Hepatocyte (in vitro differentiated cells): Measurements from ENCODE around the gene GTF2F2. TPM values are rescaled to one million over a fixed set of nuclear protein-coding genes. Genes with fewer than 3 reads are reported as not detected.

Experiments used
- DNase-seq: peaks from one replicate; pipeline ENCODE4 v3.0.0-alpha.2; 2016; ENCODE audit warnings: low spot score
- H2AFZ ChIP-seq: fragments of 200-600 bp; sonication (generic); 2 replicates; pipeline ENCODE4 v1.6.0; 2016; ENCODE audit warnings: antibody characterized with exemption, mild to moderate bottlenecking
- H3K27ac ChIP-seq: fragments of 200-600 bp; sonication (generic); 2 replicates; pipeline ENCODE4 v1.5.1; 2016; ENCODE audit warnings: mild to moderate bottlenecking
- H3K27me3 ChIP-seq: fragments of 200-600 bp; sonication (generic); 2 replicates; pipeline ENCODE4 v1.6.1; 2016
- H3K36me3 ChIP-seq: fragments of 200-600 bp; sonication (generic); replicated peaks from 2 replicates; pipeline ENCODE4 v1.5.1; 2016; ENCODE audit warnings: low read depth; ENCODE audit not compliant: insufficient read depth
- H3K4me1 ChIP-seq: fragments of 200-600 bp; sonication (generic); 2 replicates; pipeline ENCODE4 v1.5.1; 2016; ENCODE audit warnings: mild to moderate bottlenecking, moderate library complexity; ENCODE audit not compliant: insufficient read depth
- H3K4me2 ChIP-seq: fragments of 200-600 bp; sonication (generic); 2 replicates; pipeline ENCODE4 v1.6.0; 2016
- H3K4me3 ChIP-seq: fragments of 200-600 bp; sonication (generic); 2 replicates; pipeline ENCODE4 v1.5.1; 2016; ENCODE audit warnings: mild to moderate bottlenecking
- H3K79me2 ChIP-seq: fragments of 200-600 bp; sonication (generic); 2 replicates; pipeline ENCODE4 v1.6.0; 2017; ENCODE audit warnings: mild to moderate bottlenecking
- H3K9me2 ChIP-seq: fragments of 200-600 bp; sonication (generic); replicated peaks from 2 replicates; pipeline ENCODE4 v1.6.0; 2017; ENCODE audit warnings: mild to moderate bottlenecking; ENCODE audit not compliant: insufficient read depth
- H3K9me3 ChIP-seq: fragments of 200-600 bp; sonication (generic); 2 replicates; pipeline ENCODE4 v1.5.1; 2016; ENCODE audit warnings: low read depth, mild to moderate bottlenecking
- H4K20me1 ChIP-seq: fragments of 200-600 bp; sonication (generic); 2 replicates; pipeline ENCODE4 v1.6.0; 2016; ENCODE audit warnings: mild to moderate bottlenecking; ENCODE audit not compliant: insufficient read depth, poor library complexity, severe bottlenecking
- EZH2 ChIP-seq: fragments of 200-600 bp; sonication (generic); IDR thresholded peaks from 2 replicates; pipeline ENCODE4 v1.6.1; 2016; ENCODE audit warnings: antibody characterized with exemption, mild to moderate bottlenecking, borderline replicate concordance
- EZH2phosphoT487 ChIP-seq: fragments of 200-600 bp; sonication (generic); IDR thresholded peaks from one replicate; pipeline ENCODE4 v1.6.1; 2018; ENCODE audit warnings: antibody characterized with exemption, mild to moderate bottlenecking, low read depth, moderate library complexity; ENCODE audit not compliant: unreplicated experiment, severe bottlenecking
- WGBS: methylation state at CpG from one replicate; pipeline ENCODE4 v1.1.6; 2016; ENCODE audit warnings: low lambda C conversion rate; ENCODE audit errors: missing lambda C conversion rate; 5-methylcytosine and 5-hydroxymethylcytosine counted together
- polyA plus RNA-seq: library from polyadenylated mRNA; unstranded; fragments of >200 nt; fragmentation: Nextera tagmentation; extraction: Ambion mirVana; gene quantifications from 2 replicates; pipeline ENCODE4 v1.2.1, GENCODE V29; 2016
- total RNA-seq: library from RNA; depleted of rRNA; stranded (reverse); fragments of >200 nt; gene quantifications from 2 replicates; pipeline ENCODE4 v1.2.3, GENCODE V29; 2014
- TF ChIP-seq, protein P1 (sequence below): fragments of 200-600 bp; sonication (generic); IDR thresholded peaks from 2 replicates; pipeline ENCODE4 v1.5.1; 2016; ENCODE audit warnings: antibody characterized with exemption, mild to moderate bottlenecking; ENCODE audit not compliant: poor library complexity

Gene GTF2F2
- total and polyA plus RNA-seq, 2 experiments from 2014 or later, result 25.7 to 26.7 TPM

DNA sequence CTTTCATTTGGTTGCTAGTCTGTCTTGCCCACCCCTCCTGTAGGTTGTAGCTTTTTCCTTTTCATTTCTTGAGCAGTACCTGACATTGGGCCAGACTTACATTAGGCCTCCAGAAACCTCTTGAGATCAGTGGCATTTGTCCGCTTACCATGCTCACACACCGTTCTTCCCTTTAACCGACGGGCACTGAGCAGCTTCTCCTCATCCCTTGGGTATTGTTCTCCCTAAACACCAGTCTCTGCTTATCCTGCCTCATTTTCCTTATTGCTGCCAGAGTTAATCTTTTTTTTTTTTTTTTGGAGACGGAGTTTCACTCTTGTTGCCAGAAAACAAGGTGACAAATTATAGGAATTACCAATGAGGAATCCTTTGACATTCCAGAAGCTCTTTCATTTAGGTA, 107.7 kb downstream of the GTF2F2 start:
- WGBS, result 100% methylated on average over 5 of the region's 5 CpGs
- H3K79me2 ChIP-seq, result peaks cover 11% of the 10 kb centered on the region
- no peak overlapping the region for H2AFZ ChIP-seq
- TF ChIP-seq EZH2, result no peak
- no peak for TF ChIP-seq EZH2phosphoT487
- TF ChIP-seq, protein P1, sequence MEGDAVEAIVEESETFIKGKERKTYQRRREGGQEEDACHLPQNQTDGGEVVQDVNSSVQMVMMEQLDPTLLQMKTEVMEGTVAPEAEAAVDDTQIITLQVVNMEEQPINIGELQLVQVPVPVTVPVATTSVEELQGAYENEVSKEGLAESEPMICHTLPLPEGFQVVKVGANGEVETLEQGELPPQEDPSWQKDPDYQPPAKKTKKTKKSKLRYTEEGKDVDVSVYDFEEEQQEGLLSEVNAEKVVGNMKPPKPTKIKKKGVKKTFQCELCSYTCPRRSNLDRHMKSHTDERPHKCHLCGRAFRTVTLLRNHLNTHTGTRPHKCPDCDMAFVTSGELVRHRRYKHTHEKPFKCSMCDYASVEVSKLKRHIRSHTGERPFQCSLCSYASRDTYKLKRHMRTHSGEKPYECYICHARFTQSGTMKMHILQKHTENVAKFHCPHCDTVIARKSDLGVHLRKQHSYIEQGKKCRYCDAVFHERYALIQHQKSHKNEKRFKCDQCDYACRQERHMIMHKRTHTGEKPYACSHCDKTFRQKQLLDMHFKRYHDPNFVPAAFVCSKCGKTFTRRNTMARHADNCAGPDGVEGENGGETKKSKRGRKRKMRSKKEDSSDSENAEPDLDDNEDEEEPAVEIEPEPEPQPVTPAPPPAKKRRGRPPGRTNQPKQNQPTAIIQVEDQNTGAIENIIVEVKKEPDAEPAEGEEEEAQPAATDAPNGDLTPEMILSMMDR, result no peak
- no peak for DNase-seq
- no peaks in the 10 kb centered on the region for H3K9me2 ChIP-seq
- no peaks in the 10 kb centered on the region for H3K9me3 ChIP-seq
- no peak overlapping the region for H3K4me3 ChIP-seq
- no peaks in the 10 kb centered on the region for H3K27me3 ChIP-seq
- no peak overlapping the region for H3K27ac ChIP-seq
- H3K36me3 ChIP-seq, result no peaks in the 10 kb centered on the region
- no peaks in the 10 kb centered on the region for H3K4me1 ChIP-seq
- no peak overlapping the region for H3K4me2 ChIP-seq
- no peaks in the 10 kb centered on the region for H4K20me1 ChIP-seq

DNA sequence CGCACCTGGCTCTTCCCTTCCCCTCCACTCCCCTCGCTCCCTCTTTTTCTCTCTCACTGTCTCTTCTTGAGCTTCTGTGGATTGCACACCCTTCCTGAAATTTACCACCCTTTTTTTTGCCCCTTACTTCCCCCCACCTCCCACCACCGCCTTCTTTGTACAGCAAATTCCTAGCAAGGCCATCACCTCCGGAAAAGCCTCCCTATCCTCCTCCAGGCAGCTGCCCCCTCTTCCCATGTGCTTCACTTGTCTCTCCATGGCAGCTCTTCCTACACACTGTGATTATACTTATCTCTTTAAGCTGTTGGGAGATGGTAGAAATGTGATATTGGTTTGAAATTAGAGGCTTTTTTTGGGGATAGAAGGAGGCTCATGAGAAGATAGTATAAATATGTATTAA, 108.9 kb downstream of the GTF2F2 start:
- no peak overlapping the region for H3K4me2 ChIP-seq
- no peak for DNase-seq
- TF ChIP-seq EZH2phosphoT487 (no peak), EZH2 (no peak)
- TF ChIP-seq, protein P1, result no peak
- H3K27me3 ChIP-seq, result no peaks in the 10 kb centered on the region
- H3K79me2 ChIP-seq, result peaks cover 14% of the 10 kb centered on the region
- H3K9me2 ChIP-seq, result no peaks in the 10 kb centered on the region
- H4K20me1 ChIP-seq, result no peaks in the 10 kb centered on the region
- no peaks in the 10 kb centered on the region for H3K4me1 ChIP-seq
- H3K36me3 ChIP-seq, result no peaks in the 10 kb centered on the region
- H3K27ac ChIP-seq, result no peak overlapping the region
- 88% methylated on average over 4 of the region's 4 CpGs for WGBS
- H3K4me3 ChIP-seq, result no peak overlapping the region
- no peaks in the 10 kb centered on the region for H3K9me3 ChIP-seq
- H2AFZ ChIP-seq, result no peak overlapping the region

- no peaks in the 10 kb centered on the region for H3K27me3 ChIP-seq
- DNase-seq, result no peak
- no peak overlapping the region for H3K4me3 ChIP-seq
- H3K27ac ChIP-seq, result no peak overlapping the region
- H2AFZ ChIP-seq, result no peak overlapping the region
- WGBS, result 98% methylated on average over 4 of the region's 4 CpGs
- no peaks in the 10 kb centered on the region for H3K36me3 ChIP-seq
- no peaks in the 10 kb centered on the region for H4K20me1 ChIP-seq
- no peak for TF ChIP-seq EZH2
- no peak for TF ChIP-seq EZH2phosphoT487
- TF ChIP-seq, protein P1, result no peak
- no peaks in the 10 kb centered on the region for H3K9me2 ChIP-seq
- H3K4me2 ChIP-seq, result no peak overlapping the region
- H3K79me2 ChIP-seq, result peaks cover 7% of the 10 kb centered on the region
- no peaks in the 10 kb centered on the region for H3K4me1 ChIP-seq
- no peaks in the 10 kb centered on the region for H3K9me3 ChIP-seq
These were observed 111.0 kb downstream of the GTF2F2 start for GRCh38 chr13:45231305-45231704.

GRCh38 chr13:45231722-45232121, 111.4 kb downstream of the GTF2F2 start:
- no peak overlapping the region for H3K4me2 ChIP-seq
- H3K36me3 ChIP-seq, result no peaks in the 10 kb centered on the region
- no peak overlapping the region for H2AFZ ChIP-seq
- H3K9me3 ChIP-seq, result no peaks in the 10 kb centered on the region
- no peaks in the 10 kb centered on the region for H3K27me3 ChIP-seq
- no peak overlapping the region for H3K27ac ChIP-seq
- H4K20me1 ChIP-seq, result no peaks in the 10 kb centered on the region
- 39% methylated on average over 1 of the region's 1 CpG for WGBS
- TF ChIP-seq EZH2phosphoT487, result no peak
- TF ChIP-seq, protein P1, result no peak
- TF ChIP-seq EZH2, result no peak
- no peak overlapping the region for H3K4me3 ChIP-seq
- H3K79me2 ChIP-seq, result peaks cover 7% of the 10 kb centered on the region
- H3K9me2 ChIP-seq, result no peaks in the 10 kb centered on the region
- no peak for DNase-seq
- H3K4me1 ChIP-seq, result no peaks in the 10 kb centered on the region
